Hypothalamus (tissue), 51 donors: ENCODE data around the gene COG7.
"Not testable (repeated sequence)": the region's sequence is repeated elsewhere in the genome, so short reads cannot be mapped to it uniquely, and the experiment has no call there.

Source experiments
- DNase-seq, 51 donors: peaks; one replicate each; lab custom pipeline; 2025; lab: John Stamatoyannopoulos, UW

COG7 gene

DNA sequence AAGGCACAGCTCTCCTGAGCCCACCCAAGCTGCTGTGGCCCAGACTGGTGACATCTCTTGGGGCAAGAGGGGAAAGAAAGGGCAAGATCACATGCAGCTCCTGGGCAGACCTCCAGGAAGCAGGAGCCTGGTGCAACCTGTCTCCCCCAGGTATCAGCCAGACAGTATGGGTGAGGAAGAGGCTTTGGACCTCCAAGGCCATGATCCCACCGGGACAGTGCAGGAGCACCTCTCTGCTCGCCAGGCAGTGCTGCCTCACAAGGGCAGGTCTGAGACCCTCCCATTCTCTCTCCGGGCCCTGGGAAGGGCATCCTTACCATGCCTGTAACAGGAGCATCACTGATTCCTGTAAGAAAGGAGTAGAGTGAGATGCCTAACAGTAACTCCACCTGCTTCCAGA, 25.6 kb upstream of the COG7 start:
- DNase-seq: no peak

DNA sequence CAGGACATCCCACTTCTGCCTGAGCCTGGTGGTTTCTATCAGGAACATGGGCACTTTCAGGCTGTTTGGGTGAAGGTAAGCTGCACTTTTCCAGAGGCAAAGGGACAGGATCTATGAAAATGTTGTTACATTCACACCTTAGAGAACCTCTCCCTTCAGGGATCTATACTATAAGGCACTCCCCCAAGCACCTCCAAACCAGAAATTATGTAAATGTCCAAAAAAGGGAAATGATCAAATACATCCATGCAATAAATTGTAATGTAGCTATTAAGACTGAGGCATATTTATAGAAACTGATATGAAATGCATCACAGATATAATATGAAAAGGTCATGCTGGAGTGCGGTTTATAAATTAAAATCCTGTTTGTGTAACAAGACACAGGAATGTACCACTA, 23.3 kb upstream of the COG7 start:
- no peak for DNase-seq

DNA sequence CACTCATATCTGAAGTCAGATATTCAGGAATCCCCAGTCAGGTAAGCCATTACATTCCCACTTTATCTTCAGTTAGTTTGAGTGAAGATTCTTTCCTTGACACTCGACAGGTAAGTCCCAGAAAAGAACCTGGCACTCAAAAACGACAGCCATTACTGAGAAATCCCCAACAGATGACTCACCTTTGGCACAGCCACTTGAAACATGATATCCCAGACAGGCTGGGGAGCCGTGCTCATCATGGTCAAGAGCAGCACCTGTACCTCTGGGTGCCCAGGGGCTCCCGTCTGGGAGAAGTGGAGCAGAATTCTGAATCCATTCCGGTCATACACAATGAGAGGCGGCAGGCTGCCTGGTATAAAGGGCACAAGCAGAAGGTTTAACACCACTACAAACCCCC, 16.8 kb upstream of the COG7 start:
- DNase-seq: no peak

- DNase-seq: peak in 1 of 51 donors; percentile 19
These were observed 13.3 kb upstream of the COG7 start for GRCh38 chr16:23466162-23466885.

DNA sequence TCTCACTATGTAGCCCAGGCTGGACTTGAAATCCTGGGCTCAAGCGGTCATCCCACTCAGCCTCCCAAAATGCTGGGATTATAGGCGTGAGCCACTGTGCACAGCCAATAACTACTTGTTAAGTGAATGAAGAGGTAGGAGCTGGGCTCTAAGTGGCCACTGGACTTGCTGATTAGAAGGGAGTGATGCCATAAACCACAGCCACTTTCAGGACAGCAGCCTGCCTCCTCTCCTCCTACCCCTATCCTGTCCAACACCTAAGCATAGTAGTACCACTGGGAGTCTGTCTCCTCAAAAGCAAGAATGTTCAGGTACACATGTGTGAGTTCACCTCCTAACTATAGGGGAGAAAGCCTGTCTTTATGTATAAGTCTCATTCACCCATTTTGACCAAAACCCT, 12.2 kb upstream of the COG7 start:
- no peak for DNase-seq

- peak in 33 of 51 donors; percentile 0 to 65 (median 8) for DNase-seq
These were observed 11.2 kb upstream of the COG7 start for GRCh38 chr16:23464196-23464595.

GRCh38 chr16:23462994-23463393, 10.0 kb upstream of the COG7 start:
- peak in 46 of 51 donors; percentile 1 to 77 (median 42) for DNase-seq

DNA sequence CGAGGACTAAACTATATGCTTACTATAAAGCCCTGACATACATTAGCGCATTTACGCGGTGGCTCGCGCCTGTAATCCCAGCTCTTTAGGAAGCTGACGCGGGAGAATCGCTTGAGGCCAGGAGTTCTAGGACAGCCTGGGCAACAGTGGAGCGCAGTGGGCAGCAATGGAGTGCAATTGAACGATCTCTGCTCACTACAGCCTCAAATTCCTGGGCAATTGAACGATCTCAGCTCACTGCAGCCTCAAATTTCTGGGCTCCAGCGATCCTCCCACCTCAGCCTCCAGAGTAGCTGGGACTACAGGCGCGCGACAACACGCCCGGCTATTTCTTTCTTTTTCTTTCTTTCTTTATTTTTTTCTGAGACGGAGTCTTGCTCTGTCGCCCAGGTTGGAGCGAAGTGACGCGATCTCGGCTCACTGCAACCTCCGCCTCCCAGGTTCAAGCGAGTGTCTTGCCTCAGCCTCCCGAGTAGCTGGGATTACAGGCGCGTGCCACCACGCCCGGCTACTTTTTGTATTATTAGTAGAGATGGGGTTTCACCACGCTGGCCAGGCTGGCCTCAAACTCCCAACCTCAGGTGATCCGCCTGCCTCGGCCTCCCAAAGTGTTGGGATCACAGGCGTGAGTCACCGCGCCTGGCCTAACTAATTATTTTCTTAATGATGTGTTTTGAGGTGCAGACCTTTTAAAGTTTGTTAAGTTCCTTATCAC, 506 bp upstream of the COG7 start:
- DNase-seq: peak in 1 of 51 donors; percentile 39

GRCh38 chr16:23452221-23452571, 793 bp downstream of the COG7 start:
- no peak for DNase-seq

- DNase-seq: no peak
These were observed 4.6 kb downstream of the COG7 start for GRCh38 chr16:23448392-23448791.

- DNase-seq: not testable (repeated sequence)
These were observed 15.4 kb downstream of the COG7 start for GRCh38 chr16:23437542-23437941.

- no peak for DNase-seq
These were observed 16.0 kb downstream of the COG7 start for GRCh38 chr16:23436951-23437350.

DNA sequence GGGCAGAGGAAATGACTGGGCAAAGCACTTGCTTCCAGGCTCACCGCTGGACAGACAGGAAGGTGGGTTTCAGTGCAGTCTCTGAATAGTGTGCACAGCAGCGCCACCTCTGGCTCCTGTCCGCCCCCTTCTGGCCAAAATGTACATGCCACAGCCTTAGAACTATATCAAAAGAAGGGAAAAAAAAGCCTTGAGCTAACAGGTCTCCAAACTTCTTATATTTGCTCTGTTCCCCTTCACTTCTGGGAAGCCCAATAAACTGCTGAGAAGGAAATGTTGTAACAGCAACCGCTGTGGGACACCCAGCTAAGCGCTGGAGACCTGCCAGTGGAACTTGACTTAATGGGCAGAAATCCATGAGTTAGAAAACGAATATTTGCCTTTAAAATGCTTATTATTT, 17.5 kb downstream of the COG7 start:
- DNase-seq: peak in 13 of 51 donors; percentile 3 to 22 (median 8)

DNA sequence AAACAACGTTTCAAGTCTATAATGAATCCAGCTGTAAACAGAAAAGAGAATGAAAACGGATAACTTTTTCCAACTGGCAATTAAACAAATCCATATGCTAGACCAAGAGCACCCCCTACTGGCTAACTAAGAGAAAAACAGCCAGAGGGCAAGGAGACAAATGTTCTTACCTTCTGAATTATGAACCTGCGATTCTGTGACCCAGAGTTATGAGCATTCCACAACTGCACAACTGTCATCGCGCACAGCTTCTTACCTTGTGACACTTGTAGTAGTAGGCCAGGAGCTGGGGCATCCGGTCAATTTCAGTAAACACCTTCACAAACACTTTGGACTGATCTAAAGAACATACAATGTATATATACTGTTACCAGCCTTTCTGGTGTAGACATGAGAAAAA, 18.6 kb downstream of the COG7 start:
- peak in 6 of 51 donors; percentile 1 to 72 (median 6) for DNase-seq

DNA sequence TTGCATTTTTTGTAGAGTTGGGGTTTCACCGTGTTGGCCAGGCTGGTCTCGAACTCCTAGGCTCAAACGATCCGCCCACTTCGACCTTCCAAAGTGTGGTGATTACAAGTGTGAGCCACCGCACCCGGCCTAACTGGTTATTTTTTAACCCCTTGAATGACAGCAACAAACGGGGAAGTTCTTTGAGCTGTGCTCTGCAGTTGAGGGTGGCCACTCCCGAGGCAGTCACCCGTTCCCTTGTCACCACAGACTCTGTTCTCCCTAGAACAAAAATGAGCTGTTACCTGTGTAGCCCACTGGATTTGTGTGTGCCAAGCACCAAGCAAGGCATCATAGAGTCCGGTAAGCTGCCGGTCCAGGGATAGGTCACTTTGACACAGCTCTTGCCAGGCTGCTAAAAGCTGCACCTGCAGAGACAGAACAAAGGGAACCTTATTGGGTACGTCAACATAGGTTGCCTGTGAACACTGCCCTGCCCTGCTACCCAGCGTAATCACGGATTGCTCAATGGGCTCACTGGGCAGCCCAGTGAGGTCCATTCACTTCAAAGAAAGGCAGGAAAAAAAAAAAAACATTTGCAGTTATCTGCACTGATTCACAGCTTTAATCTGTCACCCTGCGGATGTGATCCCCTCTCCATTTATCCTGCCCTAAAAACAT, 19.6 kb downstream of the COG7 start:
- DNase-seq: no peak

DNA sequence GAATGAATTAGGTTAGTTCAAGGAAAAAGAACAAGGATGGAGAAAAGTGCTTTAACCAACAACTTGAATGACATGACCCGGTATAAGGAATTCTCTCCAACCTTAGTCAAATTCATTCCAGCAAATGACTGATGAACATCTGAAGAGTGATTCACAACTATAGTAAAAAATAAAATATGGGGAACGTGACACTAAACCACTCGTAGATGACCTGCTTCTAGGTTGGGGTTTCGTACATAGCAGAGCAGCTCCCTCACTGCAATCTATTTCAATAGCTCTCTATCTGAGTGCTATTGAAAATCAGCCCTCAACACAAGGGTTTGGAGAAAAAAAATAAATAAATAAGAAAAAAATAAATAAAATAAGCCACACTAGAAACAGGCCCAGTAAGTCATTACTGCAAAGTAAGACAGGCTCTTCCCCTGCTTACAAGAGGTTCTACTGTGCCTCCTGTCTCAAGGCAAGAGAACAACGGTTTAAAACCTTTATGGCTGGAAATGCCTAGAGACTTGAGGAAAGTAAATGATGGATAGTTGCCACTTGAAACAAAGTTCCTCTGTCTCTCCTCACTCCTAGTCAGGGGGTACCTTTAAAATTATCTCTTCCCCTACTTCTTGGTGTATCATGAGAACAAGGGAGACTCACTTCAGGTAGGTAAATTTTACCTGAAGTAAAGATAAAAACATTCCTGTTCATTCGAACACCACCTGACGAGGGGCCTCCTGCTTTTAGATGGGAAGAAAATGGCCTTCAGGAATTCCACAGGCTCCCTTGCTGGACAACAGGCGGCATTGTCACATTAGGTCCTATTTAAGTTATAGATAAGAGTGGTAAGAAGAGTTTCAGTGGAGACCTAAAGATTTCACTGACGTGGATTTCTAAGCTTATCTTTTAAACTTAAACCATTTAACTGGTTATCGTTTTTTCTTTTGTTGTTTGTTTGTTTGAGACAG, 20.5 kb downstream of the COG7 start:
- DNase-seq: no peak

GRCh38 chr16:23428351-23428750, 24.6 kb downstream of the COG7 start:
- peak in 1 of 51 donors; percentile 9 for DNase-seq

DNA sequence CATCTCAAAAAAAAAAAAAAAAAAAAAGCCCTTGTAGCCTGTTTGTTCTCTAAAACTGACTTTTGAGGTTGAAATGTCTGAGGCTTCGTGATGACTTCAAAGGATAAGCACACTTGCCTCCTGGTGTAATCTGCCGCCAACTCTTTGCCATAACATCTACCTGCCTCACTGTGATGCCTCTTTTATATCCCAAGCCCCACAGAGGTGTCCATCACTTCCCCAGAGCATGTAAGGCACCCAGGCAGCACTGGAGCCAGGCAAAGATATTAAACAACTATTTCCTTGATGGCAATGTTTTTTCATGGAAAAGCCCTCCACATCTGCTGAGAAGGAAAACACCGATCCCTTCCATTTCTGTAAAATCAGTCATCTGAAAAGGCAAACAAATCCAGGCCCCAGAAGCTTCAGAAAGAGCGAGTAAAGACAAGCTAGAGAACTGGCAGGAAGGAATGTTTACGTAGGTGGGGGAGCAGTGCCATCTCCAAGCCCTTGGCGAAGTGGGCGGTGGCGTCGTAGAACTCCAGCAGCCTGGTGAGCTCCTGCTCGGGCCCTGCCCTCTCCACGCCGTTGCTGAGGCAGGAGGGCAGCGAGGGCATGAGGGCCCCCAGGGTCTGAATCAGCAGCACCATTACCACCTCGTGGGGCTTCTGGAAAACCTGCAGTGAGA, 28.6 kb downstream of the COG7 start:
- DNase-seq: no peak

DNA sequence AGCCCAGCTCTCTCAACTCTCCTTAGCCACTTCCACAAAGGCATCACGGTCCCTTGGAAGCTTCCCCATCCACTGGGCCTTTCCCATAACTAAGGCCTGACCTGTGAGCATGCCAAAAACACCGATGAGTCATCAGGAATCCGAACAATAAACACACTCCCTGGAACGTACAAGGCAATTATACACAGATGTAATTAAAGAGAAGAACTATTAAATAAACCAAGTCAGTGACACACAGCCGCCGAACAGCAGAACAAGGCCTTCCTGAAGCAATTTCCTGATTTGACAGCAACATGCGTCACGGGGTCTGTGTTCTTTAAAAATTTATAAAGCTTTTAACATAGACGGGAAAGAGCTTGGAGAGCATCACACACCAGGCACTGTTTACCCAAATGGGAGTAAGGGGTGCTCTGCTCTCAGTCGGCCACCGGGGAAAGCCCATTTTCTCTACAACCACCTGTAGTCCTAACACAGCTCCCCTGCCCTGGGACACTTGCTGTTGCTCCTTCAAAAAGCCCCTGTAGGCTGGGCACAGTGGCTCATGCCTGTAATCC, 29.4 kb downstream of the COG7 start:
- peak in 17 of 51 donors; percentile 1 to 63 (median 25) for DNase-seq

DNA sequence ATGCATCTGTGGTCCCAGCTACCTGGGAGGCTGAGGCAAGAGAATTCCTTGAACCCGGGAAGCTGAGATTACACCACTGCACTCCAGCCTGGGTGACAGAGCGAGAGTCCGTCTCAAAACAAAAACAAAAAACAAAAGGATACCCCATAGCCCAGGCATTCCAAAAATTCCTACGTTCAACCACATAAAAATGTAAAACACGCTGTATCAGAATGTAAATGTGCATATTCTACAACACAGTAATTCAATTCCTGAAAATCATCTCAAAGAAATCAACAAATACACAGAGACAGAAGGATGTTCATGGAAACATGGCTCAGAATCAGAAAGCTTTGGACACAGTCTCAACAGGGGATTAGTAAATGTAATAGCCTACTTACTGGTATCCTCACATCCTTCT, 33.0 kb downstream of the COG7 start:
- no peak for DNase-seq
